NCI-H2029 treated with DMSO at 0.1 percent for 48 hours (cell line): Measurements from ENCODE around the gene SPRTN.

Source experiments
- DNase-seq: peaks from one replicate; lab custom pipeline; 2025; lab: John Stamatoyannopoulos, UW

Gene SPRTN, protein sequence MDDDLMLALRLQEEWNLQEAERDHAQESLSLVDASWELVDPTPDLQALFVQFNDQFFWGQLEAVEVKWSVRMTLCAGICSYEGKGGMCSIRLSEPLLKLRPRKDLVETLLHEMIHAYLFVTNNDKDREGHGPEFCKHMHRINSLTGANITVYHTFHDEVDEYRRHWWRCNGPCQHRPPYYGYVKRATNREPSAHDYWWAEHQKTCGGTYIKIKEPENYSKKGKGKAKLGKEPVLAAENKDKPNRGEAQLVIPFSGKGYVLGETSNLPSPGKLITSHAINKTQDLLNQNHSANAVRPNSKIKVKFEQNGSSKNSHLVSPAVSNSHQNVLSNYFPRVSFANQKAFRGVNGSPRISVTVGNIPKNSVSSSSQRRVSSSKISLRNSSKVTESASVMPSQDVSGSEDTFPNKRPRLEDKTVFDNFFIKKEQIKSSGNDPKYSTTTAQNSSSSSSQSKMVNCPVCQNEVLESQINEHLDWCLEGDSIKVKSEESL

DNA sequence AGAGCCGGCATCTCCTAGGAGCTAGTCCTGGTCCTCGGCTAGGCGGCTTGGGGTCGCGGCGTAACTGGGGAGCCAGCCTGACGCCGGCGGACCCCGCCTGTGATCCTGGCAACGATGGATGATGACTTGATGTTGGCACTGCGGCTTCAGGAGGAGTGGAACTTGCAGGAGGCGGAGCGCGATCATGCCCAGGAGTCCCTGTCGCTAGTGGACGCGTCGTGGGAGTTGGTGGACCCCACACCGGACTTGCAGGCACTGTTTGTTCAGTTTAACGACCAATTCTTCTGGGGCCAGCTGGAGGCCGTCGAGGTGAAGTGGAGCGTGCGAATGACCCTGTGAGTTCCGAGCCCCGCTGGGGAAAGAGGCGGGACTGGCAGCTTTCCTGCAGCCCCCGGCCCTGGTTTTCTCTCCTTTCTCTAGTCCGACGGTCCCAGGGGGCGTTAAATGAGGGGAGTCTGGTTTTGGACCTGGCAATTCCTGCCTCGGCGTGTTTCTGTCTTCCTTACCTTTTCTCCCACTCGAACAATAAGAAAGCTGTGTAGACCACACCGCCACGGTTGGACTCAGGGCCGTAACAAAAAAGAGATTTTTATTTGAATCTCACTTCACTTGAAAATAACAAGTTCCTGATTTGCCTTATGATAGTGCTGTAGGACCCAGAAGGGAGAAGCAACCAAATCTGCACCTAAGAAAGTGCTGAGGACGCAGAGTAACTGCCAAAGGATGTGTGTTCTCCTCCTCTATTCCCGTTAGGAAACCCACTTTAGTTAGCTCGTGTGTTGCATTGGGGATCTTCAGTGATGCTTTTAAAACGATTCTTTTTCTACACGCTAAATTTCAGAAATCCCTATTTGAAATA, at the start of gene SPRTN:
Gene SPRTN (plus strand): TSS at position 24 of the 859 bp plus-strand sequence. CDS start 91 bp downstream, at position 115.
- no peak for DNase-seq

DNA sequence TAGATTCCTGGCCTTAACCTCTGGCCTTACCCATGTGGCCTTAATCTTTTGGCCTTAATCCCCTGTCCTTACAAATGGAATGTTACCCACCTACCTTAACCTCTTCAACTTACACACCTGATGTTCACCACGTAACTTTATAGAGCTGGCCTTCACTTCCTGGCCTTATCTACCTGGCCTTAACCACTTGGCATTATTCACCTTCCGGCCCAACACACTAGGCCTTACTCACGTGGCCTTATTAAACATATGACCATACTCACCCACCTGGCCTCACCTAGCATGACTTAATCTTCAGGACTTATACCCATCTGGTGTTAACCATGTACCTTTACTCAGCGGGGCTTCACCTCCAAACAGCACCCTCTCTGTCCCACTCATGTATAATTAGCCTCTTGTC, 42.2 kb upstream of the SPRTN start:
- DNase-seq, result no peak

DNA sequence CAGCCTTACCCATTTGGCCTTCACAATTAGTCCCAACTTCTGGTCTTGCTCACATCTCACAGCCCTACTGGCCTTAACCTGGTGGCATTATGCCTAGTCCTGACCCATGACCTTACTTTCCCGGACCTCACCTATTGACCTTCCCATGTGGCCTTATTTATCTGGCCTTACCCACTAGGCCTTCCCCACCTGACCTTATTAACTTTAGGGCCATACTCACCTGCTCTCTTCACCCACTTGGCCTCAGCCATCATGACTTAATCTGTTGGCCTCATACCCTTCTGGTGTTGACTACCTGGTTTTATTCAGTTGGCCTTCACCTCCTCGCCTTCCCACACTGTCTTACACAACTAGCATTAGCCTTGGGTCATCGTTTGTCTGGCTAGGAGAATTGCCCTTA, 36.1 kb upstream of the SPRTN start:
- DNase-seq, result no peak

DNA sequence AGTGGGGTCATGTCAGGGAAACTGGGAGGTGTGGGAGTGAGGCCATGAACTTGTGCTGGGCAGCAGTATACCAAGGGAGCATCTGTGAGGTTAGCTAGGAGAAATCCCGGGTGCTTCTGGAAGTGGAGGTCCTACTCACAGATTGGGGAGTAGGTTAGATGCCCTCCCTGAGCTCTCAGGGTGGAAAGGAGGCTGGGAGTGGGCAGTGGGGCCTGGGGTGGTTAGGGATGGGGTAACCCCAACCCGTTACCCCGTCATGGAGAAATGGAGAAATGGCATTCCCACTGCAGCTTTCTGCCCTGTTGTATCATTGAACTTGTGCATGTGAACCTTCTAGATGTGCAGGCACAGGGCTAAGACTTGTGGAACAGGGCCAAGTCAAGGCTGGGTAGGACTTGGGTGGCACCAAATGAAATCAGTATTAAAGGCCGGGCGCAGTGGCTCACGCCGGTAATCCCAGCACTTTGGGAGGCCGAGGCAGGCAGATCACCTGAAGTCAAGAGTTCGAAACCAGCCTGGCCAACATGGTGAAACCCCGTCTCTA, 27.6 kb upstream of the SPRTN start:
- DNase-seq, result no peak

DNA sequence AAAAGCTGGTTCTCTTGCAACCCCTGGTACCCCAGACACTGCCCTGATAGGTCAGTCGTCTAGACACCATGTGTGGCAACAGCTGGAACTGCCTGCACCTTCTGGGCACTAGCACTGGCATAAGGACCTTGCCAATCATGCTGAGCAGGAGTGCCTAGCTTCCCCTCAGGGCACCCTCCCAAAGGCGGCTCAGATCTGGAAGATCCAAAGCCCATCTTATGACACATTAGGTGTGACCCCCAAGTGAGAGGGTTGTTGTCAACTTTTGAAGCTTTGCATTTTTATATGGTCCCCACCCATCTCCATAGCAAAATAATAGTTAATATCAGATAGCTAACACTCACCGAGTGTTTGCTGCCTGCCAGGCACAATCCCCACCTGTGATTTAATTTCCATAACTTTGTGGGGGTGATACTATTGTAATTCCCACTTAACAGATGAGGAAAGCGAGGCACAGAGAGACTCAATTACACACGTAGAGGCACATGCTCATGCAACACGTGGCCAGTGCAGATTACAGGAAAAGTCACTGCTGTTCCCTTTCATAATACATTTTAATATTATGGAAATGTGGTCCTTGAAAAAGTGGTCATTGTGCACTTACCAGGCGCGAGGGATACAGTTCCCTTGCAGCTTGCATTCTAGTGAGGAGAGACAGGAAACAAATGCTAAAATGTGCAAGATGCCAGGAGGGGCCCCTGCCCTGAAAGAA, 26.2 kb upstream of the SPRTN start:
- no peak for DNase-seq

DNA sequence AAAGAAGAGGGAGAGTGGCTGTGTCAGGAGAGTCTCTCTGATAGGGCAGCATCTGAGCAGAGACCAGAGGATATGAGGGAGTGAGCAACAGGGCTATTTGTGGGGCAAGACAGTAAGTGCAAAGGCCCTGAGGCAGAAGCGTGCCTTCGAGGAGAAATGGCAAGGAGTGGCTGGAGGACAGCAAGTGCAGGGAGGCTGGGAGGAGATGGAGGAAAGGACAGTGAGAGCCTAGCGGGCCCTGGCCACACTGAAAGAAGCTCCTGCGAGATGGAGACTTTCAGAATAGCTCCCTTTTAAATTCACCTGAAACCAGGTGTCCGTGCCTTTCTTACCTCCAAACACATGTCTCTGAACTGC, 25.7 kb upstream of the SPRTN start:
- no peak for DNase-seq

DNA sequence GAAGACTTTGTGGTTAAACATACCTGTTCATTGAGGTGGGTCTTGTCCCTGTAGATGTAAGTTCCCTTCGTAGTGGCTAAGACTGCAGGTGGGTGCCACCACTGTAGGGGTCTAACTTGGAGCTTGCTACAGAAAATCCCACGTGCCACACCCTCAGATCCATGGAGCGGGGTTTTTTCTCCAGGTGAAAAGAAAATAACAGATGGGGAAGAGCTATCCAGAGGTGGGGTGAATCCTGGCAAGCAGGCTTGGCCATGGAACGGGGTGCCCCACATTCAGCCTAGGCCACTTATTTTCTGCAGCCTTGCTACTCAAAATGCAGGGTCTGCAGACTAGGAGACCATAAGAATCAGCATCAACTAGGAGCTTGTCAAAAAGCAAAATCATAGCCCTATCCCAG, 24.4 kb upstream of the SPRTN start:
- DNase-seq, result no peak

DNA sequence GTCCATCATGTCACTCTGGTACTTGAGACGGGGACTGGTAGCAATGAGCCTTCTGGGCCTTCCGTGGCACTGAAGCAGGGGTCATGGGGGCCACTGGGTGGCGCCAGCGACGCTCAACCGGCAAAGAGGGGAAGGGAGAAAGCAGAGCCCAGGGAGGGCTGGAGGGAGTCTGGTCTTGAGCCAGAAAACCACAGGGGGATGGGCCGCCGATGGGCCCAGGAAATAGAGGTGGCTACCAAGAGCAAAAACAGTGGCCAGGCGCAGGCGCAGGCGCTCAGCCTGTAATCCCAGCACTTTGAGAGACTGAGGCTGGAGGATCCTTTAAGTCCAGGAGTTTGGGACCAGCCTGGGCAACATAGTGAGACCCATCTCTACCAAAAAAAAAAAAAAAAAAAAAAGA, 22.2 kb upstream of the SPRTN start:
- DNase-seq, result no peak

DNA sequence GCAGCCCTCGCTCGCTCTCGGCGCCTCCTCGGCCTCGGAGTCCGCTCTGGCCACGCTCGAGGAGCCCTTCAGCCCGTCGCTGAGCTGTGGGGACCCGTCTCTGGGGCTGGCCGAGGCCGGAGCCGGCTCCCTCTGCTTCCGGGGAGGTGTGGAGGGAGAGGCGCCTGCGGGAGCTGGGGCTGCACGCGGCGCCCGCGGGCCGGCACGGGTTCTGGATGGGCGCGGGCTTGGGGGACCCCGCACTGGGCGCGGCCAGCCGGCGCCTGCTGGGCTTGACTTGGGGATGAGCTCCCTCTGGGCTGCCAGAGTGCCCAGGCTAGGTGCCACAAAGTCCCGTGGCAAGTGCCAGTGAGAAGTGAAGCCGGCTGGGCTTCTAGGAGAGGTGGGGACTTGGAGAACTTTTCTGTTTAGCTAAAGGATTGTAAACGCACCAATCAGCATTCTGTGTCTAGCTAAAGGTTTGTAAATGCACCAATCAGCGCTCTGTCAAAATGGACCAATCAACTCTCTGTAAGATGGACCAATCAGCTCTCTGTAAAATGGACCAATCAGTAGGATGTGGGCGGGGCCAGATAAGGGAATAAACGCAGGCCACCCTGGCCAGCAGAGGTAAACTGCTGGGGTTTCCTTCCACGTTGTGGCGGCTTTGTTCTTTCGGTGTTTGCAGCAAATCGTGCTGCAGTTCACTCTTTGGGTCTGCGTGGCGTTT, 20.6 kb upstream of the SPRTN start:
- DNase-seq, result no peak

DNA sequence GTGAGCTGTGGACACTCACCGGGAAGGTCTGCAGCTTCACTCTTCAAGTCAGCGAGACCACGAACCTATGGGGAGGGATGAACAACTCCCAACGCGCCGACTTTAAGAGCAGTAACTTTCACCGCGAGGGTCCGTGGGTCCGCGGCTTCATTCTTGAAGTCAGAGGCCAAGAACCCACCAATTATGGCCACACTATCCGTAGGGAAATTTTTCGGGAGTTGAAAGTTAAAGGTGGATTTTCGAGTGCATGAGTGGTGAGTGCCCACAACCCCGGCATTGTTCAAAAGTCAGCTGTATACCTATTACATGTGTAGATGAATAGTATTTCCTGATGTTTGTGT, 20.1 kb upstream of the SPRTN start:
- DNase-seq, result no peak

DNA sequence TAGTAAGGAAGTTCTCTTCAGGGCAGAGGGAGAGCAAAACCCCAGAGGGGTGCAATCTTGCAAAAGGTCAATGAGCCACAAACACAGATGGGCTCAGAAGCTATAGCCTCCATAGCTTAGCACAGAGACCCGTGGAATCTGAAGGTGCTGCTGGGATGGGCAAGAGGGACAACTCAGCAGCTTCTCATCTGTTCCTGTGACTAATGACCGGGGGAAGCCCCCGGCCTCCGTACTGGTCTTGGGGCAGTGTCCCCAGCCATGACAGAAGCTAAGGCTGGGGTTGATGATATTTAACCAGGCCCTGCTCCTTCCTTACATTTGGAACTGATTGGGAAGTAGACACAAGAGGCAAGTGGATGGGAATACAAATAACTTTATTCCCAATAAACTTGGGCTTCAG, 19.5 kb upstream of the SPRTN start:
- DNase-seq, result no peak

DNA sequence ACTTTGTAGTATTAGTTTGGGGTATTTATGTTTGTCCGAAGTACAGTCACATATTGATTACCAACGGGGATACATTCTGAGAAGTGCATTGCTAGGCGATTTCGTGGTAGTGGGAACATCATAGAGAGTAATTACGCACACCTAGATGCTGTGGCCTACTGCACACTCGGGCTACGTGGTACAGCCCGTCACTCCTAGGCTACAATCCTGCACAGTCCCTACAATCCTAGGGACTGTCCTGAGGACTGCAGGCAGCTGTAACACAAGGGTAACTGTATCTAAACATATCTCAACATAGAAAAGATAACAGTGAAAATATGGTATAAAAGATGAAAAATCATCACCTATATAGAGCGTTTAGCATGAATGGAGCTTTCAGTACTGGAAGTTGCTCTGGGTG, 19.0 kb upstream of the SPRTN start:
- no peak for DNase-seq

DNA sequence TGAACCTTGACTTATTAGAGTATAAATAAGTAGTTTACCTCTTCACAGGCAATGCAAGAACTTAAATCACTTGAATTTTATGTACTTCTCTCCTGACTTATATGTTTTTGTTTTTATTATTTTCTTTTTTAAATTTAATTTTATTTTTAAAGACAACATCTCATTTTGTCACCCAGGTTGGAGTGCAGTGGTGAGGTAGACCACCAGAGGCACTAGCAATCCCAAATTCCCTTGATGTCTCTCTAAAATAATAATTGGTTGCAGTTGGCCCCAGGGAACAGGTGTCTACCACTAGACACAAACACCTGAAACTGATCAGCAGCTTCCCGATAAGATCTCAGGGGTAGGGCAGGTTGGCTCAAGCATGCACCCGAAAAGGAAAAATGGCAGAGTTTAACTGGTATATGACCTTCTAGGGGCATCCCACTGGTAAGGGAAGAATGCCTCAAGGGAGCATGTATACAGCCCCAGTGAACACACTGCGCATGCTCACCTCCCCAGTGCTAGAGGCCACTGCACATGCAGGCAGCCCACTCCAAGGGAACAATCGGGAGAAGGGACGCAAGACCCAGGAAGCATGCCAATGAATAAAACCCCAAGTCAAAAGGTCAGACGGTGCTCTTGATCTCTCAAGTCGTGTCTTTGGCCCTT, 15.1 kb upstream of the SPRTN start:
- no peak for DNase-seq

DNA sequence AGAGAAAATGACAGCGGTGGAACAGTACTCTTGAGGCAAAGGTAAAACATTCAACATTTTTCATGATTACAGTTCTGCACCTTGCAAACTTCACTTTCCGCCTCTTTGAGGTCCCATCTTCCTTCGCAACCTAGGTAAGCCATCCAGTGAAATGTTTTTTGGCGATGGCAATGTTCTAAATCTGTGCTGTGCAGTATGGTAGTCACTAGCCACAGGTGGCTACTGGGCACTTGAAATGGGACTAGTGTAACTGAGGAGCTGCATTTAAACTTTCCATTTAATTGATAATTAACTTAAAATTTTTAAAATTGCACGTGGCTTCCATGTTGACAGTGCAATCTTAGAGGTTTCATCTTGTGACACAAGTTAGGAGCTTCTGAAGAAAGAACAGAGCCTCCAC, 13.4 kb upstream of the SPRTN start:
- no peak for DNase-seq

DNA sequence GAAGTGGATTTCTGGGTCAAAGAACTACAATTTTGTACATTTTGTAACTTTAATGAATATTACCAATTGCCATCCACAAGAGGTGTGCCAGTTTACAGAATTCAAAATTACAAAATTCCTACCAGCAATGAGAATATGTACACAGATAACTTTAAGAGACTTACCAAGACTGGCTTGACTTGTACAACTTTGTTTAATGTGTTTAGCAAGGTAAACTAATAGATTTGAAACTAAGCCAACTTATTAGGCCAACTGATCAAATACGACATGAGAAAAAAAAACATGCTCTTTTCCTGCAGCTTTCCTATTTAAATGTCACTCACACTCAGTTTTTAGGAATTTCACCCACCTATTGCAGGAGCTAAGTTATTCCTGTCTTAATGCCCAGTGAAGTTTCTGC, 11.8 kb upstream of the SPRTN start:
- no peak for DNase-seq

DNA sequence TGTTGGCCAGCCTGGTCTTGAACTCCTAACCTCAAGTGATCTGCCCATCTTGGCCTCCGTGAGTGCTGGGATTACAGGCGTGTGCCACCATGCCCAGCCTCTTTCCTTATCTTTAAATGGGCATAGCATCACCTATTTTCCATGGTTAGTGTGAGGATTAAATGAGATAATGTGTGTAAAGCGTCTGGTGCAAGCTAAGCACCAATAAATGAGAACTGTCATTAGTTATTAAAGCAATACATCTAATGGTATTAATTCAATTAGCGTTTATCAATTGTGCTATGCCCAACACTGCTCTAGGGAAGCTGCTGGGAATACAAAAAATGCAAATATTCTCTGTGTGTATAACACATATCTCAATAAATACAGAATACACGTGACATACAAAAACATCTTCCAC, 10.5 kb upstream of the SPRTN start:
- DNase-seq, result no peak

DNA sequence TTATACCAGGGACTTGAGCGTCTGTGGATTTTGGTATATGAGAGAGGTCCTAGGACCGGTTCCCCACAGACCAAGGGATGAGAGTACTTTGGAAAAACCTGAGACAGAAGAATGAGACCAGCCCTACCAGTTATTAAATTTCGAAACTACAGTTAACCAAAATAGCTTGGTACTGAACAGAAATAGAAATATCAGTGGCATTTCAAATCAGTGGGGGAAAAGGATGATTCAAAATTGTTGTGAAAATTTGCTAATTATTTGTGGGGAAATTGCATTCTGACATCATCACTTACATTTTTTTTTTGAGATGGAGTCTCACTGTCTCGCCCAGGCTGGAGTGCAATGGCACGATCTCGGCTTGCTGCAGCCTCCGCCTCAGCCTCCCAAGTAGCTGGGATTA, 8.6 kb upstream of the SPRTN start:
- no peak for DNase-seq

DNA sequence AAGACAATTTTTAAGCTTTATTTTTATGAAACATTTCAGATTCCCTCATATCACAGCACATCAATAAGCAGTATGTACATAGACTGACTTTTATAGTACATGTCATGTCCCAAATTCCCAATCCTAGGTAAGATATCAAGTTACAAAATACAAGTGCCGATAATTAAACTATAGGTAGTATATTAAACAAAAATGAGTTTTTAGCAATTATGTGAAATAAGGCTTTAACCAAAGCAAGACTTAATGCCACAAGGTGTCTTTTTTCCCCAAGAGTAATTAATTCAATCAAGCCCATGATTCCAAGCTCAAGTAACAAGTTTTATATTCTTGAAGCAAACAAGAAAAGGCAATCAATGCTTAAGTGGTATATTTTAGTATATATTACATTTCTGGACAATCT, 5.3 kb upstream of the SPRTN start:
- no peak for DNase-seq

DNA sequence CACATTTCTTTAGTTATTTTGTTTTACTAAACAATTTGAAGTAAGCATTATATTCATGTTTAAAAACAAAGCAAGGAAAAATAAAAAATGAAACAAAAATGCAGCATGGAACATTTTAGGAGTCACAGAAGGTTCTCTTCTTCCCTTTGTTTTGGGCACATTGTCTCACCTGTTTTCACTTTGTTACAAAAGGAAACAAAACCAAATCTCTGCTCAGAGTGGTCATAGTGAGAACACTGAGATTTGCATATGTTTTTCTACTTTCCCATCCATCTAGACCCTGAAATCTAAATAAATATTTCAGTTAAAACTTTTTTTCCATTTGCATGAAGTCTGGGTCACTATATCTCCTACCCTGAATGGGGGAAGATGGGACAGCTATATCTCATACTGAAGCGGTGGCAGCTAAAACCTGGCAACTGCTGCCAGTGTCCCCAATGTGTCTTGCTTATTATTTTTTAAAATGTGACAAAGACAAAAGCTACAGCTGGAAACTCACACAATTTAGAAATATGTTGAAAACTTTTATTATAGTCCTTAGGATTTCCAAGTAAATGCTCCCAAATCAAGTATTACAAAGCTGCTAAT, 3.9 kb upstream of the SPRTN start:
- no peak for DNase-seq

DNA sequence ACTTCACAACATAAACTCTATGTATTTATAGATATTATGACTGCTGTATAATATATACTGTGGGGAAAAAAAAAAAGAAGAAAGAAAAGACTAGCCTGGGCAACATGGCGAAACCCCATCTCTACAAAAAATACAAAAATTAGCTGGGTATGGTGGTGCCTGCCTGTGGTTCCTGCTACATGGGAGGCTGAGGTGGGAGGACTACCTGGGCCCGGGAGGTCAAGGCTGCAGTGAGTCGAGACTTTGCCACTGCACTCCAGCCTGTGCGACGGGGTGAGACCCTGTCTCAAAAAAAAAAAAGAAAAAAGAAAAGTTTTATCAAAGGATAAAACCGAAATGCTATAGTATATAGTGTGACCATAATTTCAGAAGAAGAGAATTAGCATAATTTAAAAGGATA, 3.1 kb upstream of the SPRTN start:
- no peak for DNase-seq
